ENCODE measurements around the gene CD300H.

GRCh38 chr17:74544991-74545842 is 22.1 kb downstream of the CD300H start:
- no peak for TF ChIP-seq CTCF (IDR thresholded peaks at IDR 0.05)
- TF ChIP-seq ZFX (IDR thresholded peaks at IDR 0.05; ENCODE audit: borderline replicate concordance): no peak
